ENCODE results near the gene SRPK2. TPM values are rescaled to one million over a fixed set of nuclear protein-coding genes. Genes with fewer than 3 reads are reported as not detected.

SRPK2 gene
- total RNA-seq, 1 experiment from 2014 or later: 50.5 TPM

GRCh38 chr7:105228555-105228954 is 160.2 kb downstream of the SRPK2 start:
- Mint-ChIP-seq H3K27ac (peak overlapping the region; percentile 67), H3K27me3 (ENCODE audit: low read depth) (no peaks in the 10 kb centered on the region), H3K4me3 (peak overlapping the region; percentile 5; the same call in 1 of the 2 replicates), H3K9me3 (peaks cover 7% of the 10 kb centered on the region; the same call in 1 of the 2 replicates), H3K36me3 (no peaks in the 10 kb centered on the region), H3K4me1 (peaks cover 33% of the 10 kb centered on the region)
- DNase-seq (ENCODE audit: low spot score) (peak; percentile 59), ATAC-seq (peak; percentile 94)
- ChIA-PET POLR2A (no interaction called here), CTCF (interaction anchor here (0.9 to 1.4 kb wide), 7 partner anchors 14 to 149 kb away, joined by 3 to 6 read pairs (median 3); no protein-coding TSS in a partner anchor)
- TF ChIP-seq ZNF121 (CRISPR knock-in tag; IDR thresholded peaks at IDR 0.05) (peak; percentile 84), ZNF416 (CRISPR knock-in tag; IDR thresholded peaks at IDR 0.05) (no peak)

GRCh38 chr7:105227391-105227790 is 161.3 kb downstream of the SRPK2 start:
- CTCF ChIA-PET: no interaction called here
- TF ChIP-seq KAT7 (CRISPR knock-in tag; IDR thresholded peaks at IDR 0.05; ENCODE audit: borderline replicate concordance) (no peak), ZNF396 (CRISPR knock-in tag; IDR thresholded peaks at IDR 0.05; ENCODE audit: borderline replicate concordance) (no peak), GRHL2 (CRISPR knock-in tag; IDR thresholded peaks at IDR 0.05; ENCODE audit: insufficient replicate concordance, severe bottlenecking) (no peak), PREB (CRISPR knock-in tag; IDR thresholded peaks at IDR 0.05; ENCODE audit: borderline replicate concordance) (no peak), NFATC4 (CRISPR knock-in tag; IDR thresholded peaks at IDR 0.05) (no peak), PRRX2 (CRISPR knock-in tag; IDR thresholded peaks at IDR 0.05) (no peak), FOXP4 (CRISPR knock-in tag; IDR thresholded peaks at IDR 0.05) (no peak)
- H3K9me3 Mint-ChIP-seq: peaks cover 7% of the 10 kb centered on the region; the same call in 1 of the 2 replicates
- POLR2A ChIA-PET: no interaction called here
- H3K27ac Mint-ChIP-seq: no peak overlapping the region
- H3K27me3 Mint-ChIP-seq (ENCODE audit: low read depth): no peaks in the 10 kb centered on the region
- H3K36me3 Mint-ChIP-seq: no peaks in the 10 kb centered on the region
- no peak for ATAC-seq
- peaks cover 36% of the 10 kb centered on the region for H3K4me1 Mint-ChIP-seq
- H3K4me3 Mint-ChIP-seq: no peak overlapping the region
- DNase-seq (ENCODE audit: low spot score): no peak

GRCh38 chr7:105224884-105225651 is 163.7 kb downstream of the SRPK2 start:
- Mint-ChIP-seq H3K27me3 (ENCODE audit: low read depth) (no peaks in the 10 kb centered on the region), H3K36me3 (no peaks in the 10 kb centered on the region), H3K4me1 (peaks cover 34% of the 10 kb centered on the region), H3K4me3 (no peak overlapping the region), H3K9me3 (peaks cover 7% of the 10 kb centered on the region; the same call in 1 of the 2 replicates), H3K27ac (peak overlapping the region; percentile 75; the same call in 1 of the 2 replicates)
- ChIA-PET CTCF (interaction anchor here (1.5 kb wide), 1 partner anchor 14 kb away, joined by 3 read pairs; no protein-coding TSS in a partner anchor), POLR2A (no interaction called here)
- ATAC-seq (no peak), DNase-seq (ENCODE audit: low spot score) (no peak)
- TF ChIP-seq JAZF1 (CRISPR knock-in tag; IDR thresholded peaks at IDR 0.05): no peak
- TF ChIP-seq ATF1 (CRISPR knock-in tag; IDR thresholded peaks at IDR 0.05): no peak
- TF ChIP-seq ERG (CRISPR knock-in tag; IDR thresholded peaks at IDR 0.05): no peak
- TF ChIP-seq SOX15 (CRISPR knock-in tag; IDR thresholded peaks at IDR 0.05): no peak
- no peak for TF ChIP-seq ZMAT4 (CRISPR knock-in tag; IDR thresholded peaks at IDR 0.05)
- TF ChIP-seq CREB1 (CRISPR knock-in tag; IDR thresholded peaks at IDR 0.05): no peak
- TF ChIP-seq ZNF219 (CRISPR knock-in tag; IDR thresholded peaks at IDR 0.05; ENCODE audit: borderline replicate concordance): no peak
- TF ChIP-seq E2F1 (CRISPR knock-in tag; IDR thresholded peaks at IDR 0.05): no peak
- TF ChIP-seq PRDM15 (CRISPR knock-in tag; IDR thresholded peaks at IDR 0.05): no peak
- no peak for TF ChIP-seq MXD4 (CRISPR knock-in tag; IDR thresholded peaks at IDR 0.05; ENCODE audit: borderline replicate concordance)
